Measurements from ENCODE around the gene PPIAL4G.
"Not testable (repeated sequence)": the region's sequence is repeated elsewhere in the genome, so short reads cannot be mapped to it uniquely, and the experiment has no call there.

PPIAL4G gene

GRCh38 chr1:148483029-148483428 is at the start of gene PPIAL4G:
Gene PPIAL4G (minus strand): TSS chr1:148483302. CDS start chr1:148483252, 50 bp downstream.
- DNase-seq (ENCODE audit: low spot score); H3K27ac ChIP-seq; CTCF ChIA-PET; POLR2A ChIA-PET (ENCODE audit: low non-redundant PET): not testable (repeated sequence)

DNA sequence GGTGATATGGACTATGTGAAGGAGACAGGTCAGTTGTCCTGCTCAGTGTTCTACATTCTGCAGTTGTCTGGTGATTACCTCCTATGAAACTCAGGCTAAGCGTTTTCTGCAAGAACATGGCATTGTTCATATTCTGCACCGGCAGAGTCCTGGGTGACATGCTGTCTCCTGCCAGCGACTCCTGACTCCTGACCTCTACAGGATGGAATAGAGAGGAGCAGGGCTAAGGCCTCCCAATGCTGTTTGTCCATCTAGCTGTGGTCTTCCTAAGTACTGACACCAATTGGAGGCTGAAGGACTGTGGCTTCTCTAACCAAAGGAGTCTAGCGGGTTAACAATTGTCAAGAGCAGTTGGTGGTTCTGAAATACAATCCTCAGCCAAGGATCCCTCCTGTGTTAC is 49.1 kb upstream of the PPIAL4G start:
- CTCF ChIA-PET; DNase-seq (ENCODE audit: low spot score): not testable (repeated sequence)

GRCh38 chr1:148529101-148529567 is 46.0 kb upstream of the PPIAL4G start:
- DNase-seq (ENCODE audit: low spot score); POLR2A ChIA-PET (ENCODE audit: low non-redundant PET); CTCF ChIA-PET: not testable (repeated sequence)
- H3K27ac ChIP-seq = peak overlapping the region; percentile 59

More for the DNA sequence above, 49.1 kb upstream of the PPIAL4G start:
- POLR2A ChIA-PET (ENCODE audit: low non-redundant PET); H3K27ac ChIP-seq: not testable (repeated sequence)

GRCh38 chr1:148528591-148528990 is 45.5 kb upstream of the PPIAL4G start:
- DNase-seq (ENCODE audit: low spot score); POLR2A ChIA-PET (ENCODE audit: low non-redundant PET); CTCF ChIA-PET: not testable (repeated sequence)
- peak overlapping the region; percentile 59 for H3K27ac ChIP-seq

GRCh38 chr1:148526587-148526986 is 43.5 kb upstream of the PPIAL4G start:
- CTCF ChIA-PET; POLR2A ChIA-PET (ENCODE audit: low non-redundant PET): not testable (repeated sequence)

GRCh38 chr1:148523205-148524144 is 40.4 kb upstream of the PPIAL4G start:
- H3K27ac ChIP-seq = peak overlapping the region; percentile 80
- POLR2A ChIA-PET (ENCODE audit: low non-redundant PET); DNase-seq (ENCODE audit: low spot score); CTCF ChIA-PET: not testable (repeated sequence)

More at GRCh38 chr1:148526587-148526986, 43.5 kb upstream of the PPIAL4G start:
- not testable (repeated sequence) for H3K27ac ChIP-seq; DNase-seq (ENCODE audit: low spot score)

DNA sequence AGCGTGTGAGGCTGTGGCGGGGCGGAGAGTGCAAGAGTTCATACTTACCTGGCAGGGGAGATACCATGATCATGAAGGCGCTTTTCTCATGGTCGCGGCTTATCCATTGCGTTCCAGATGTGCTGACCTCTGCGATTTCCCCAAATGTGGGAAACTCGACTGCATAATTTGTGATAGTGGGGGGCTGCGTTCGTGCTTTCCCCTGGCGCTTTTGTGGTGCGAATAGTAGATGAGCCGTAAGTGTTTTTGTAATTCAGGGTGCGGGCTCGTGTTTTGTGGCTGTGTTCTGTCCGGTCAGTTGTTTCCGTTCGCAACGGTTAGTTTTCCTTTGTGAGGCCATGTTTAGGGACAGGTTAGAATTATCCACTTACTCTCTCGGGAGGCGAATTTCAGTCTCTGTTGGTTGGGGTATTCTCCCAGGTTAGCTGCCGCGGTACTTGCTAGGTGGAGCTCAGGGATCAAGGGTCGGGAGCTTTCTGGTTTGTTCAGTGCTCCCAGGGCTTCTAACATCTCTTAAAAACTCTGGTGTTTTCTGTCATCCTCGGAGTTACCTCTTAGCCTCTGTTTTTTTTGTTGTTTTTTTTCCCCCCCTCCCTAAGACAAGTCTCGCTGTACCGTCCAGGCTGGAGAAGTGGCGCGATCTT is 39.6 kb upstream of the PPIAL4G start:
- CTCF ChIA-PET; POLR2A ChIA-PET (ENCODE audit: low non-redundant PET); DNase-seq (ENCODE audit: low spot score): not testable (repeated sequence)
- peak overlapping the region; percentile 80 for H3K27ac ChIP-seq

- CTCF ChIA-PET; POLR2A ChIA-PET (ENCODE audit: low non-redundant PET); DNase-seq (ENCODE audit: low spot score): not testable (repeated sequence)
- H3K27ac ChIP-seq = peak overlapping the region; percentile 80
Measured at GRCh38 chr1:148522072-148522471, 39.0 kb upstream of the PPIAL4G start.

DNA sequence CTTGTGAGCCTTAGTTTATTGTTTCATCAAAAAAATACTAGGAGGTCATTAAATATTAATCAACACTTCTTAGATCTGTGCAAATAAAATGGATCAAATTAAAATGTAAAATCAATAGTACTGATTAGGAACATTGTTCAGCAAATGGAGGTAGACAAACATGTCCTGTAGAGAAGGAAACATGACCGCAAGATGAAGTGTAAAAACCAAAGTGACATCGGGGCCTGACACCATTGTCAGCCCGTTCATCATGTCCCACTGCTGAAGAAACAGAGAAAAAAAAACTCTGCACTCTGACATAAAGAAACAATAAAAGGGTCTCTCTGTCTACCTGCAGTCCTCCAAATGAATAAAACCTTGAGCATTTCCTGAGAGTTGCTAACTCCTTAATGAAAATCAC is 31.2 kb upstream of the PPIAL4G start:
- DNase-seq (ENCODE audit: low spot score); CTCF ChIA-PET; H3K27ac ChIP-seq; POLR2A ChIA-PET (ENCODE audit: low non-redundant PET): not testable (repeated sequence)

GRCh38 chr1:148512571-148513184 is 29.6 kb upstream of the PPIAL4G start:
- H3K27ac ChIP-seq; DNase-seq (ENCODE audit: low spot score); CTCF ChIA-PET; POLR2A ChIA-PET (ENCODE audit: low non-redundant PET): not testable (repeated sequence)

- CTCF ChIA-PET; H3K27ac ChIP-seq; POLR2A ChIA-PET (ENCODE audit: low non-redundant PET); DNase-seq (ENCODE audit: low spot score): not testable (repeated sequence)
Measured at GRCh38 chr1:148493933-148494332, 10.8 kb upstream of the PPIAL4G start.

DNA sequence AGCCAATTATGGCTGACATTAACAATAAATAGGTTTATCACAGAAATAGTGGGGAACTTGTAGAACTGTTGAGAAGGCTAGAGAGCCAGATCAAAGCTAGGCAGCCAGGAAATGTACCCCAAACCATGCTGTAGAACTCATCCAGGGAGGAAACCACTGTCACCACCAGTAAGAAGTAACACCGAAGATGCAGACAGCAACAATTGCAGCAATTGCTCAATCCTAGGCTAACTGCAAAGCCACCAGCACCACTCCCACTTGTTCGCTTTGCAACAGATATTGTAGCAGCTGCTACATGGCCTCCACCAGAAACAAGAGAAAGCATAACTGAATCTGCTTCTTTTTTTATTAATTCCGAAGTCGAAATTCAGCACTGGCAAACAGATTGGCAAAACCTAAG is 2.0 kb downstream of the PPIAL4G start:
- CTCF ChIA-PET; H3K27ac ChIP-seq; POLR2A ChIA-PET (ENCODE audit: low non-redundant PET); DNase-seq (ENCODE audit: low spot score): not testable (repeated sequence)

- H3K27ac ChIP-seq = peak overlapping the region; percentile 81
- DNase-seq (ENCODE audit: low spot score); CTCF ChIA-PET; POLR2A ChIA-PET (ENCODE audit: low non-redundant PET): not testable (repeated sequence)
Measured at GRCh38 chr1:148459694-148460093, 23.4 kb downstream of the PPIAL4G start.

DNA sequence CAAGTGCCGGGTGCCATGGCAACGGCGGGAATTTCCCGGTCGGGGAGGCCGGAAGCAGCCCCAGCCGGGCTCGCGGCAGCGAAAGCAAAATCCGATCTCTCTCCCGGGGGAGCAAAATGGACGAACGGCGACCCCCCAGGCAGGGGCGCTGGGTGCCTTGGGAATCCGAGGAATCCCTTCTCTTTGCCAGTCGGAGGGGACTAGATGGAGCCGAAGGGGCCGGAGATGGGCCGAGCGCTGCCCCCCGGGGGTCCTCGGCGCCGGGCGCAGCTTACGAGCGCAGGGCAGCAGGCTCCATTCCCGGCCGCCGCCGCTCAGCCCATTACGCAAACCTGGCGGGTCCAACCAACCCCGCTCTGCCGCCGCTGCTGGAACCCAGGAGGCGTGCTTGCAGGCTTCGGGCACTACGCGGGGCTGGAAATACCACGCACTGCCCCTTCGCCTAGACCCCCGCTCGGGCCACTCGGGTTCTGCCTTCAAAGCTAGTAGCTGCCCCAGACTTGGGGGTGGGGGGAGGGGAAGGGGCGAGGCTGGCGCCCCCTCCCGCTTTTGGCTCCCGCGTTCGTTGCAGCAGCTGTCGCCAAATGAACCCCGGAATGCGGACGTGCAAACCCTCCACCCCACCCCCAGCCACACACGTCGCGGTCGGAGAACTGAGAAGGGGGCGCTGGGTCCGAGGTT is 24.1 kb downstream of the PPIAL4G start:
- CTCF ChIA-PET; POLR2A ChIA-PET (ENCODE audit: low non-redundant PET): not testable (repeated sequence)
- H3K27ac ChIP-seq = peak overlapping the region; percentile 81

DNA sequence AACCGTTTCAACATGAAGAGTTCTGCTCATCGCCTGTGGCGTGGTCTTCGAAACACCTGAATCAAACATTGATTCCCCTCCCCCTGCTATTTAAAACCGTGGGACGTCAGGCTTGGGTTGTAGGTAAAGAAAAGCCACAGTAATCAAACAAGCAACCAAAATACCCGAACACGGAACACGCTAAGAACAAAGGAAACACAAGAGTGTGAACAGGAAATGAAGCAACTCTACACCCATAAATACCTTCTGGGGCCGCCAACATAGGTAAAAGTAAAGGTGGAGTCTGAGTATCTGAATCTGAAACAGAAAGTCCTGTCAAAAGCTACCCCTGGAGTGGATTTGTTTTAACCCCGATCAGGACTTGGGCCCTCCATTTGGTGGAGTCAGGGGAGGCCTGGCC is 24.7 kb downstream of the PPIAL4G start:
- POLR2A ChIA-PET (ENCODE audit: low non-redundant PET); CTCF ChIA-PET; DNase-seq (ENCODE audit: low spot score): not testable (repeated sequence)
- peak overlapping the region; percentile 81 for H3K27ac ChIP-seq

More for the DNA sequence above, 24.1 kb downstream of the PPIAL4G start:
- DNase-seq (ENCODE audit: low spot score) = peak; percentile 0

DNA sequence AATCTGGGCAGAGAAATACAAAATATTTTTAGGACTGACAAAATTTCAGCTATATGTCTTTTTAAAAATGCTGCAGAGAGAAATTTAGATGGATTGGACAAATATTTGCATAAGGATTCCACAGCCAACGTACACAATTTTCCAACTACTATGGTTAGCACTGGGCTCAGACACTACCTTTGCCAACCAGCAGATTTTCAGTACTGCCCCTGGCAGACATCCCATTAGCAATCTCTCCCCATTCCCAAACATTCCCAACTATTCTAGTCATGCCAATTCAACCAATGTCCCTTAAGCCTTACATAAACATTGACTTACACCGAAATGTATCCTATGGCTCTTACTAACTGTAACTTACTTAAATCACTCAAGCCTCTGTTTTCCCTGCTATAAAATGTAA is 30.3 kb downstream of the PPIAL4G start:
- DNase-seq (ENCODE audit: low spot score); CTCF ChIA-PET; POLR2A ChIA-PET (ENCODE audit: low non-redundant PET); H3K27ac ChIP-seq: not testable (repeated sequence)

Data from RWPE1 (cell line).